HepG2 (cell line): ENCODE measurements around the gene MNX1. TPM values are rescaled to one million over a fixed set of nuclear protein-coding genes. Genes with fewer than 3 reads are reported as not detected.
A peak's percentile ranks its signal among the peaks of the same experiment; 100 is the strongest.

Source experiments
- ATAC-seq: fragments of 200-7000 bp; cut with Tn5 transposase; 3 replicates; pipeline ENCODE4 v1.9.1; 2020; ENCODE audit warnings: mild to moderate bottlenecking, moderate library complexity
- BruUV-seq: library from RNA; stranded (reverse); fragments of 400-500 nt; replicated peaks from 2 replicates; lab custom pipeline; 2021; lab: Mats Ljungman, UMichigan
- CTCF ChIA-PET: fragments of 300-600 bp; formaldehyde crosslinking; extraction: SDS; loops from one replicate; lab custom pipeline; 2021; ENCODE audit warnings: low total read pairs, inconsistent platforms, low intra/inter-chr PET ratio; lab: Yijun Ruan, JAX
- POLR2A ChIA-PET: fragments of 350-600 bp; sonication (Branson Sonifier 250); formaldehyde crosslinking; loops from one replicate; lab custom pipeline; 2020; ENCODE audit warnings: antibody characterized with exemption, inconsistent platforms; lab: Yijun Ruan, JAX
- DNase-seq: peaks from one replicate; pipeline ENCODE4 v3.0.0-alpha.2; 2015; ENCODE audit warnings: low spot score
- FAIRE-seq: peaks from 3 replicates; lab custom pipeline; 2011; peaks lifted over from hg19 to GRCh38; lab: Jason Lieb, UNC
- H2AFZ ChIP-seq: one replicate; pipeline ENCODE4 v1.6.1; 2011; ENCODE audit warnings: low read length, inconsistent platforms
- H3K27ac ChIP-seq: fragments of 300-600 bp; 3 replicates; pipeline ENCODE4 v1.8.0; 2011; ENCODE audit warnings: mixed run types, mild to moderate bottlenecking, mixed read lengths, low read length, inconsistent platforms; ENCODE audit not compliant: insufficient read depth; ENCODE audit errors: extremely low read length
- H3K27me3 ChIP-seq, 2 experiments: fragments of 200-600 bp in 1 of 2; 2 replicates in 1 of 2; 3 replicates in 1 of 2; pipeline versions ENCODE4 v1.6.0 to v1.8.0; 2011; ENCODE audit warnings: low read length in 2 of 2, mild to moderate bottlenecking in 2 of 2, moderate library complexity in 2 of 2, inconsistent platforms in 1 of 2; ENCODE audit not compliant: insufficient read depth in 2 of 2, control insufficient read depth in 1 of 2
- H3K36me3 ChIP-seq, 2 experiments: fragments of 200-600 bp in 1 of 2; replicated peaks in 1 of 2; 2 replicates in 1 of 2; 3 replicates in 1 of 2; pipeline versions ENCODE4 v1.5.1 to v1.8.0; 2011; ENCODE audit warnings: low read length in 2 of 2, inconsistent platforms in 1 of 2; ENCODE audit not compliant: insufficient read depth in 2 of 2, control insufficient read depth in 1 of 2
- H3K4me1 ChIP-seq: 2 replicates; pipeline ENCODE4 v1.5.1; 2012; ENCODE audit warnings: low read length, inconsistent platforms; ENCODE audit not compliant: insufficient read depth
- H3K4me2 ChIP-seq: 2 replicates; pipeline ENCODE4 v1.6.0; 2011; ENCODE audit warnings: low read depth, low read length, inconsistent platforms
- H3K4me3 ChIP-seq, 3 experiments: fragments of 200-600 bp in 1 of 3; sonication (generic), shearing (Covaris generic) in 1 of 3; replicated peaks in 1 of 3; 2 replicates each; pipeline ENCODE4 v1.5.1; 2011 to 2016; ENCODE audit warnings: low read length in 3 of 3, inconsistent platforms in 2 of 3, low read depth in 2 of 3, mild to moderate bottlenecking in 2 of 3, control low read depth in 1 of 3, mixed read lengths in 1 of 3; ENCODE audit not compliant: insufficient read depth in 1 of 3
- H3K79me2 ChIP-seq: one replicate; pipeline ENCODE4 v1.6.1; 2011; ENCODE audit warnings: low read length, inconsistent platforms; ENCODE audit not compliant: insufficient read depth
- H3K9ac ChIP-seq: 2 replicates; pipeline ENCODE4 v1.6.0; 2011; ENCODE audit warnings: mild to moderate bottlenecking, low read depth, low read length, inconsistent platforms; ENCODE audit not compliant: insufficient read depth
- H3K9me3 ChIP-seq: 2 replicates; pipeline ENCODE4 v1.5.1; 2012; ENCODE audit warnings: mild to moderate bottlenecking, low read length
- H4K20me1 ChIP-seq: 2 replicates; pipeline ENCODE4 v1.6.0; 2011; ENCODE audit warnings: inconsistent platforms, mild to moderate bottlenecking, low read length, moderate library complexity; ENCODE audit not compliant: insufficient read depth
- DDIT3 ChIP-seq: sonication (generic); formaldehyde crosslinking; IDR thresholded peaks from 2 replicates; pipeline ENCODE4 v1.4.0; 2020; ENCODE audit warnings: mild to moderate bottlenecking, missing genetic modification reagents
- FOXA3 ChIP-seq: IDR thresholded peaks from 2 replicates; pipeline ENCODE4 v1.6.1; 2016; ENCODE audit warnings: missing genetic modification reagents, missing compliant biosample characterization
- HNRNPLL ChIP-seq: fragments of 200-400 bp; formaldehyde crosslinking; IDR thresholded peaks from 2 replicates; pipeline ENCODE4 v1.6.1; 2017; ENCODE audit warnings: mild to moderate bottlenecking, low read depth, low read length; ENCODE audit not compliant: poor library complexity, severe bottlenecking
- KDM6A ChIP-seq: IDR thresholded peaks from 2 replicates; pipeline ENCODE4 v1.6.1; 2016; ENCODE audit warnings: low read depth
- NAIF1 ChIP-seq: sonication (generic); formaldehyde crosslinking; IDR thresholded peaks from 2 replicates; pipeline ENCODE4 v1.5.0; 2020; ENCODE audit warnings: mild to moderate bottlenecking, missing genetic modification reagents, borderline replicate concordance
- NR2C2 ChIP-seq: sonication (generic); formaldehyde crosslinking; IDR thresholded peaks from 2 replicates; pipeline ENCODE4 v1.4.0; 2020; ENCODE audit warnings: missing genetic modification reagents, mild to moderate bottlenecking, moderate library complexity, borderline replicate concordance
- RFXANK ChIP-seq: IDR thresholded peaks from 2 replicates; pipeline ENCODE4 v1.6.1; 2016
- SALL2 ChIP-seq: sonication (generic); formaldehyde crosslinking; IDR thresholded peaks from 2 replicates; pipeline ENCODE4 v1.8.1; 2023; ENCODE audit warnings: mild to moderate bottlenecking, missing genetic modification reagents, inconsistent platforms
- SOX5 ChIP-seq: IDR thresholded peaks from 2 replicates; pipeline ENCODE4 v1.6.1; 2016; ENCODE audit warnings: borderline replicate concordance
- ZNF331 ChIP-seq: sonication (generic); formaldehyde crosslinking; IDR thresholded peaks from 2 replicates; pipeline ENCODE4 v1.4.0; 2020; ENCODE audit warnings: missing genetic modification reagents
- ZNF333 ChIP-seq: sonication (generic); formaldehyde crosslinking; IDR thresholded peaks from 2 replicates; pipeline ENCODE4 v1.4.0; 2020; ENCODE audit warnings: mild to moderate bottlenecking, missing genetic modification reagents, borderline replicate concordance
- ZNF335 ChIP-seq: sonication (generic); formaldehyde crosslinking; IDR thresholded peaks from 2 replicates; pipeline ENCODE4 v1.4.0; 2020; ENCODE audit warnings: missing genetic modification reagents
- ZNF589 ChIP-seq: sonication (generic); formaldehyde crosslinking; conservative IDR thresholded peaks from 2 replicates; pipeline ENCODE4 v1.8.0; 2022; ENCODE audit warnings: mild to moderate bottlenecking, moderate library complexity, missing genetic modification reagents
- ZNF687 ChIP-seq: sonication (generic); formaldehyde crosslinking; IDR thresholded peaks from 2 replicates; pipeline ENCODE4 v1.5.1; 2020; ENCODE audit warnings: mild to moderate bottlenecking, missing genetic modification reagents, moderate library complexity
- ZNF761 ChIP-seq: sonication (generic); formaldehyde crosslinking; conservative IDR thresholded peaks from 2 replicates; pipeline ENCODE4 v1.4.0; 2020; ENCODE audit warnings: mild to moderate bottlenecking, missing genetic modification reagents
- WGBS: methylation state at CpG from one replicate; pipeline ENCODE4 v1.1.6; 2017; ENCODE audit warnings: low lambda C conversion rate; 5-methylcytosine and 5-hydroxymethylcytosine counted together
- in situ Hi-C: cut with HindIII; loops from 2 replicates; pipeline ENCODE4 v1.10.0; 2017; ENCODE audit warnings: low pct_unique_long_range_greater_than_20kb; ENCODE audit not compliant: extremely low pct_ligation_motif_present
- intact Hi-C: fragments of 100-400 bp; cut with micrococcal nuclease; formaldehyde crosslinking; loops from one replicate; pipeline ENCODE4 v1.10.0; 2022; ENCODE audit not compliant: unreplicated experiment
- polyA plus RNA-seq, 8 experiments: library from polyadenylated mRNA; depleted of rRNA in 3 of 8; stranded (reverse) in 7 of 8; unstranded in 1 of 8; fragments of >200 nt; fragmentation: Illumina TruSeq in 4 of 8; extraction: Trizol in 4 of 8; gene quantifications; 2 replicates each; pipeline versions ENCODE4 v1.2.1 to v1.2.3, GENCODE V29; 2011 to 2016; ENCODE audit warnings: low read depth in 4 of 8, missing spikeins in 1 of 8, mixed read lengths in 1 of 8; ENCODE audit not compliant: insufficient read depth in 1 of 8
- total RNA-seq, 5 experiments: library from RNA; depleted of rRNA; stranded (reverse); fragments of >200 nt; fragmentation: Illumina TruSeq; extraction: Trizol; gene quantifications; 2 replicates each; pipeline ENCODE4 v1.2.3, GENCODE V29; 2016; ENCODE audit warnings: low read depth in 1 of 5
- TF ChIP-seq, protein P1 (sequence below): sonication (generic); formaldehyde crosslinking; IDR thresholded peaks from 2 replicates; pipeline ENCODE4; 2020; ENCODE audit warnings: missing genetic modification reagents, mild to moderate bottlenecking, borderline replicate concordance

Gene MNX1
- total and polyA plus RNA-seq, 2 of the 13 experiments (the other 11 are each of a cell fraction or from before 2014, with no cell fraction given): 0.94 to 6.1 TPM

DNA sequence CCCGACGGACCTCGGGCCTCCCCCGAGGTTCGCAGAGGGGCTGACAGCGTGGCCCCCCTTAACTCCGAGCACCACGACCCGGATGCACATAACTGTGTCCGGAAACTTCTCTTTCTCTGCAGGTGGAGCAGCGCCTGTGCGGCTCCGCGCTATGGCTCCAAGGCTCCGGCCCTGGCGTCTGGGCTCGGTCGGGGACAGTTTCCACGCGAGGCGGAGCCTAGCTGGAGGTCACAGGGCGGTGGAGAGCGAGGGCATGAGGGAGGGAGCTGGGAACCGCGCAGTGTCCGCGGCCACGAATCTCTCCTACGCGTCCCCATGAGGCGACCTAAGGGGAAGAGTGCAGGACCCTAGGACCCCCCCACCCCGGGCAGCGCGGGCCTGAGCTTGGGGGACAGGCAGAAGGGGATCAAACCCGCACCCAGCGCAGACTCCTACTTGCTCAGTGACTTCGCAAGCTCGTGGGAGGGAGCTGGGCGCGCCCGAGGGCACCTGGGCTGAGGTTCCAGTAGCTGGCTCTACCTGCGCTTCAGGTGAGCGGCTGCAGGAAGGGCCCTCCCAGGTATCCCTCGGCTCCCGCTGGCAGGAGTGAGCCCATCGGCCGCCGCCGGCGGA, 8.6 kb upstream of the MNX1 start (continued):
- peak; percentile 66 for TF ChIP-seq NR2C2 (CRISPR knock-in tag)
- no peak for TF ChIP-seq ZNF761 (CRISPR knock-in tag)
- TF ChIP-seq DDIT3 (CRISPR knock-in tag): no peak
- TF ChIP-seq ZNF687: peak; percentile 39; the same call in 1 of the 2 replicates
- peak; percentile 27 for TF ChIP-seq HNRNPLL

DNA sequence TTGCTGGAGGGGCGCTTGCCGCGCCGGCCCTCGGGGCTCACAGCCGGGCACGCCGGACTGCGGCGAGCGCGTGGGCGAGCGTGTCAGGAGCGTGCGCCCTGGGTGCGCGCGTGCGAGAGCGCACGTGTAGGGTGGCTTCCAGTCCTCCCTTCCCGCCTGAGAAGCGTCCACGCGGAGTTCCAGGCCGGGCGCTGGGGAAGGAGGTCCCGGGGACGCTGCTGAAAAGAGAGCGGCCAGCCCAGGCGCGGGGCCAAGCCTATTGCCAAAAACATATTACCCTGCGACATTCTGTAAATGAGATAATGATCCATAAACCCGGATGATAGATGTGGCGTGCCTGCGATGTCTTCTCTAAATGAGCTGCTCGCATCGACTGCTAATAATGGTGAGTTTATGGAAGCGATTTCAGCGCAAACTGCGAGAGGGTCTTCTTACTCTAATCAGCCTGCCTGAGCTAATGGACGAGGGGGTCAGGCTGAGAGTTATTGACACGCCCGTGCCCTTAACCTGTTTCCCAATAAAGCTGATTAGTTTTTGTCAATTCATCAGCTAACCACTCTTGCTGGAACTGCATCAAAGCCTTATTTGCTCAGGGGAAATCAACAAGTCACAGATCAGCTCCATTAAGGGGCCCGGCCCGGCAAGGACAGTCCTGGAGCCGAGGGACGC, 8.0 kb upstream of the MNX1 start:
- no peak for FAIRE-seq
- peaks cover 56% of the 10 kb centered on the region for H3K4me1 ChIP-seq
- ChIA-PET POLR2A (no interaction called here), CTCF (no interaction called here)
- H3K79me2 ChIP-seq: no peaks in the 10 kb centered on the region
- DNase-seq: no peak
- no peak for ATAC-seq
- intact Hi-C loops (loop anchor here (10.0 kb wide), 1 partner anchor 116 kb away; the partner anchor contains the start of gene UBE3C), in situ Hi-C loops (no loop called here)
- H3K36me3 ChIP-seq: no peaks in the 10 kb centered on the region
- 74% methylated on average over 34 of the region's 49 CpGs for WGBS
- H3K4me2 ChIP-seq: peak overlapping the region; percentile 51
- H3K27me3 ChIP-seq: peaks cover 23 to 95% of the 10 kb centered on the region in 2 experiments
- H2AFZ ChIP-seq: no peak overlapping the region
- no TSS peak for BruUV-seq
- peak overlapping the region in 1 of 3 experiments; percentile 39; a peak in 1 of 6 replicates for H3K4me3 ChIP-seq
- H3K27ac ChIP-seq: no peak overlapping the region
- no peak overlapping the region for H3K9ac ChIP-seq
- H3K9me3 ChIP-seq: no peaks in the 10 kb centered on the region
- H4K20me1 ChIP-seq: peaks cover 8% of the 10 kb centered on the region; the same call in 1 of the 2 replicates
- TF ChIP-seq ZNF335: no peak
- no peak for TF ChIP-seq SALL2 (CRISPR knock-in tag)
- TF ChIP-seq ZNF589: no peak
- TF ChIP-seq NAIF1 (CRISPR knock-in tag): no peak
- no peak for TF ChIP-seq KDM6A (CRISPR knock-in tag)
- no peak for TF ChIP-seq SOX5 (CRISPR knock-in tag)
- TF ChIP-seq RFXANK (CRISPR knock-in tag): no peak
- TF ChIP-seq, protein P1, sequence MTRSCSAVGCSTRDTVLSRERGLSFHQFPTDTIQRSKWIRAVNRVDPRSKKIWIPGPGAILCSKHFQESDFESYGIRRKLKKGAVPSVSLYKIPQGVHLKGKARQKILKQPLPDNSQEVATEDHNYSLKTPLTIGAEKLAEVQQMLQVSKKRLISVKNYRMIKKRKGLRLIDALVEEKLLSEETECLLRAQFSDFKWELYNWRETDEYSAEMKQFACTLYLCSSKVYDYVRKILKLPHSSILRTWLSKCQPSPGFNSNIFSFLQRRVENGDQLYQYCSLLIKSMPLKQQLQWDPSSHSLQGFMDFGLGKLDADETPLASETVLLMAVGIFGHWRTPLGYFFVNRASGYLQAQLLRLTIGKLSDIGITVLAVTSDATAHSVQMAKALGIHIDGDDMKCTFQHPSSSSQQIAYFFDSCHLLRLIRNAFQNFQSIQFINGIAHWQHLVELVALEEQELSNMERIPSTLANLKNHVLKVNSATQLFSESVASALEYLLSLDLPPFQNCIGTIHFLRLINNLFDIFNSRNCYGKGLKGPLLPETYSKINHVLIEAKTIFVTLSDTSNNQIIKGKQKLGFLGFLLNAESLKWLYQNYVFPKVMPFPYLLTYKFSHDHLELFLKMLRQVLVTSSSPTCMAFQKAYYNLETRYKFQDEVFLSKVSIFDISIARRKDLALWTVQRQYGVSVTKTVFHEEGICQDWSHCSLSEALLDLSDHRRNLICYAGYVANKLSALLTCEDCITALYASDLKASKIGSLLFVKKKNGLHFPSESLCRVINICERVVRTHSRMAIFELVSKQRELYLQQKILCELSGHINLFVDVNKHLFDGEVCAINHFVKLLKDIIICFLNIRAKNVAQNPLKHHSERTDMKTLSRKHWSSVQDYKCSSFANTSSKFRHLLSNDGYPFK (CRISPR knock-in tag): no peak
- no peak for TF ChIP-seq ZNF331 (CRISPR knock-in tag)
- no peak for TF ChIP-seq FOXA3 (CRISPR knock-in tag)
- no peak for TF ChIP-seq ZNF333 (CRISPR knock-in tag)
